Activated T-cell treated with anti-CD3 and anti-CD28 coated beads for 48 hours (primary cell): ENCODE measurements around the gene KCNK5.

Experiments
- DNase-seq: peaks from one replicate; pipeline ENCODE4 v3.0.0-alpha.2; 2020; ENCODE audit warnings: low read depth

Gene KCNK5

GRCh38 chr6:39171489-39172376, 57.5 kb downstream of the KCNK5 start:
- no peak for DNase-seq

- no peak for DNase-seq
Measured at GRCh38 chr6:39170860-39171259, 58.4 kb downstream of the KCNK5 start.

- DNase-seq, result no peak
Measured at GRCh38 chr6:39170389-39170788, 58.9 kb downstream of the KCNK5 start.

GRCh38 chr6:39169448-39170344, 59.6 kb downstream of the KCNK5 start:
- DNase-seq, result no peak

- no peak for DNase-seq
Measured at GRCh38 chr6:39167866-39168625, 61.2 kb downstream of the KCNK5 start.

GRCh38 chr6:39167321-39167720, 62.0 kb downstream of the KCNK5 start:
- no peak for DNase-seq

DNA sequence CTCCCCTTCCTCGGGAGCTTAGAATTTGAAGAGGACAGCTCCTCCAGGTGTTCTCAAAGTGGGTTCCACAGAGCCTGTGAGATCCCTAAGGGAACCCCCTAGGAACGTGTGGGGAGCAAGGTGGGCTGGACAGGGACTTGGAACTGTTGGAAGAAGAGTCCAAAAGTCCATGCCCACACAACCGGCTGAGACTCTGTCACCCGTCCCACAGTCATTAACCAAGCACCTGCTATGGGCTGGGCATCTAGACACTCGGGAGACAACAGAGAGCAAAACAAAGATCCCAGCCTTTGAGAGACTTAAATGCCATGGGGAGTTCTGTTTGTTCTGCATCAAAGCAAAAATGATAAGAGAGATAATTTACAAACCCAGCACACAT, 62.4 kb downstream of the KCNK5 start:
- DNase-seq, result no peak

GRCh38 chr6:39166189-39166911, 62.9 kb downstream of the KCNK5 start:
- peak; percentile 80 for DNase-seq

DNA sequence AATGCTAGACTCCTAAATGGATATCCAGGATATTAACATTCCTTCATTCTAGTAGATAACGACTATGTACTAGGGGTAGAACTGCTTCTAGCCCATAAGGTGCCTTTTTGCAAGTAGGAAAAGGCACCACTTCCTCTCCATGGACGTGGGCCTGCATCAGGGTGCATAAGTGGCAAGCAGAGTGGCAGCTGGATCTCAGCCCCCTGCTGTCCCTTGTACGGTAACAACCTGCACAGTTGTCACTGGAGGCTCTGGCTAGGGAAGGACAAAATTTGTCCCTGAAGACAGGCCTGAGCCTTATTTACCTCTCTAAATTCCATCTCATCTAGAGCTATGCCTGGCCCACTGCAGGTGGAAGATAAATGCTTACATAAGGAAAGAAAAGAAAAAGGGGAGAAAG, 71.8 kb downstream of the KCNK5 start:
- DNase-seq, result no peak

DNA sequence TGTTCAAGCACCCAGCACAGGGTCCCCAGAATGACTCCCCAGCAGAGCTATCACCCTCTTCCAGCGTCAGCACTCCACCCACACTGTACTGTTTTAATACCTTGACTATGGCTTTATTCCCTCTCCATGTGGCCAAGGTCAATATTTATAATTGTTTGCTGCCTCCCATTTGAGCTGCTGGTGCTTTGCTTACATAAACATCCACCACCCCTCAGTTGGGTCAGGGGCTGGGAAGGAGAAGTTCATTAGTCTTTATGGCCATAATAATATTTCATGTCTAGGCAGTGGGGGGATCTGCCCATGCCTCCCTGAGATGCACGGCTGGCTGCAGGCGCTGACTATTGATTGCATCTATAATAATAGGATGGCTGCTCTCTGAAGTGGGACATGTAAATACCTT, 72.5 kb downstream of the KCNK5 start:
- no peak for DNase-seq

GRCh38 chr6:39154705-39155104, 74.6 kb downstream of the KCNK5 start:
- DNase-seq, result no peak

DNA sequence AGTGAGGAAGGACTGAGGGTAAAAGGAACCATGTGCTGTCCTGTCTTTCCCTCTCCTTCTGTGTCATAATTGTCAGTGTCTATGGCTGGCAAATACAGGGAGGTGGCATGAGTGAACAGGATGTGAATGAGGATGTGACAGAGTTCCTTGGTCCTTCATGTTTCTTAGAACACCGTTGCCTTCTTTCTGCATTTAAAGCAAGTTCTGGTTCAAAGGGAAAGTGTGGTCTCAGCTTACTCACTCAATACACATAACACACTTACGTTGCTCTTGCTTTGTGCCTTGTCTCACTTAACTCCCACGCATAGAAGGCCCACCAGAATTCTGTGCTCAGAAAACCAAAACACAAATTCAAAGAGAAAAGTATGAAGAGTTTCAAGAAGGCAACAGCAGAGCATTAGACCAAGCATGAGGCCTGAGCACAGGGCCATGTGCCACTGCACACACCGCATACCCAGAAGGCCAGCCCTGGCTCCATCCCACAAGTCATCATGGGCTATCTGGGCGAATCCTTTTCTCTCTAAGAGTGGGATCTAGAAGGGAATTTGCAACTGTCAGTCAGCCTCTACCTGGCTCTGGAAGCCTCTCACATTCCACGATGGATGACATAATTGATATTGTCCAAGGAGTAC, 75.4 kb downstream of the KCNK5 start:
- DNase-seq, result peak; percentile 12

GRCh38 chr6:39152262-39152661, 77.0 kb downstream of the KCNK5 start:
- no peak for DNase-seq

DNA sequence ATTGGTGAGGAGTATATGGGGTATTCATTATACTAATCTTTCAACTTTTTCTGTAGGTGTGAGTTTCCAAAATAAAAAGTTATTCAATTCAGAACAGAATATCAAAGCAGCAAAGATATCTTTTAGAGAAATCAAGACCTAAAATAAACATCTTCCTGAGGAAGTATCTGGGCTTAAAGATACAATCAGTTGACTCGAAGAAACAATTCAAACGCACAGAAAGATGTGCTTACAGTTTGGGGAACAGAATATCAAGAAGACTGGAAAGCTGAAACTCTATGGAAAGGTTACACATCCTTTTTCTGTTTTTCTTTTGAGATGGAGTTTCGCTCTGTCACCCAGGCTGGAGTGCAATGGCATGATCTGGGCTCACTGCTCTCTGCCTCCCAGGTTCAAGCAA, 78.1 kb downstream of the KCNK5 start:
- DNase-seq, result no peak

DNA sequence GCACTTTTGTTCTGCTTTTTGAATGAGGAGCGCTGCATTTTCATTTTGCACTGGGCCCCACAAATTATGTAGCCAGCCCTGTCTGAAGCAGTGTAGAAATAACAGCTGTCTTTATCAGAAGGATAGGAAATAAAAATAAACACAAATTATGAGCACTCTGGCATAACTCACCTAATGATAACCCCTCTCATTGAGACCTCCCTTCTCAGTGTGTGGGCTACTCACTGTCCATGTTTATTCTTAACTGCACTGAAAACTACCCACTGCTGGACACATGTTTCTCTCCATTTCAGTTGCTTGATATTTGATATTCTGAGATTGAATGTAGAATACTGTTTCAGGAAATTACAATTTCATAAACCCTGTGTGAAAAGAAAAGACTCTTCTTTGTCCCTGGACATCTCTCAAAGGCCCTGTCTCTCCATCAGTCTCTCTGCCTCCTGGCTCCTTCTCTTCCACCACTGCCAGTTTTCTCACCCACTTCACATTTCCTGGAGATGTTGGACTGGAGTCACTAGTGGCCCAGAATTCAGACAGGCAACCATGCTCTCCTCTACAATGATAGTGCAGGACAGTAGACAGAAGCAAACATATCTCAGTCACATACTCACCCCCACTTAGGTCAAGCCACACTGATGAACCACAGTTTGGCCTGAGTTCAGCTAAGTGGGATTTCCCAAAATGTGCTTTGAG, 84.6 kb downstream of the KCNK5 start:
- DNase-seq, result no peak

DNA sequence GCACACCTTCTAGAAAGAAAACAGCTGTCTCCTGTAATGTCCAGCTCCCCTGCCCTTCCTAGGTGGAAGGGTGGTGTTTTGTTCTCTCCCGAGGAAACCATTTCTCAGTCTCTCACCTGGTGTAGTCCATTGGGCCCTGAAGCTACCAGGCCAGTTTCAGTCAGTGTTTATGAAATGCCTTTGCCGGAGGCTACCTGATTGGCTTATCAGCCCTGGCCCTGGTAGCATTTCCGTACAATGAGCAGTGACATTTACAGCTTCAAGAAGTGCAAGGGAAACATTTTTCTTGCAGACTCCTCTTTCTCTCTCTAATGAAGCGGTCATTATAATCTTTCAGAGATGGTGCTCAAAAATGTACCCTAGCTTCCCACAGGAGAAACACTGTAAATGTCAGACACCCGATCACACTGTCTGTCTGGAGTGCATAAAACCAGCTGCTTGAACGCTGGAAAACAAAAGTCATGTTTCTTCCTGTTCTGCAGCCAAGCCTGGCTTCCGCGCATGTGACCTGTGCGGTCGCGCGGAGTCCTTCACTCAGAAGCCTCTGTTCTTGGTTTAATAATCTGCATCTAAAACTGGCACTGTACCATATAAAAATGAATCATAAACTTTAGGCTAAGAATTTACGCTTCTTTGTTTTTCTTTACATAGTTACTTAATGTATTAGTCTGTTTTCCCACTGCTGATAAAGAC, 85.9 kb downstream of the KCNK5 start:
- no peak for DNase-seq

- DNase-seq, result no peak
Measured at GRCh38 chr6:39140556-39141167, 88.6 kb downstream of the KCNK5 start.
